HG03565 (cell line): ENCODE measurements around the gene PTTG2.

Experiments used
- ATAC-seq: cut with Tn5 transposase; IDR thresholded peaks from one replicate; pipeline ENCODE4 v1.9.1; 2021; ENCODE audit warnings: mild to moderate bottlenecking, moderate library complexity; ENCODE audit not compliant: unreplicated experiment

Gene PTTG2

GRCh38 chr4:38004887-38005286 is 44.7 kb downstream of the PTTG2 start:
- ATAC-seq, result no peak

DNA sequence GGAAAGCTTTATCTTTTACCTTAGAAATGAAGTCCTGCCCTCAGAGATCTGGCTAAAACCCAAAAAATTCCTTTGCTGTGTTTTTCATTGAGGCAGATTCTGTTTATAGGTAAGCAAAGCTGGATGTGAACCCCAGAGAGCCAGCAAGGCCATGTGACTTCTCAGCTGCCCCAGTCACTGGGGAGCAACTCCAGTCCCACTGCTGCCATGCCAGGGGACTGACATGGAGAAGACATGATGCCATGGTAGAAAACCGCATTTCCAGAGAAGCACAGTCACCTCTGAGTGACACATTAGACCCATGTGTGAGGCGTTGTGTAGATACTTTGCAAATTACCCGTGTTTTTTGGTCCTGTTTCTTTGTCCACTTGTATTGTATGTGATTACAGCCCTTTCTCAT is 45.4 kb downstream of the PTTG2 start:
- no peak for ATAC-seq

DNA sequence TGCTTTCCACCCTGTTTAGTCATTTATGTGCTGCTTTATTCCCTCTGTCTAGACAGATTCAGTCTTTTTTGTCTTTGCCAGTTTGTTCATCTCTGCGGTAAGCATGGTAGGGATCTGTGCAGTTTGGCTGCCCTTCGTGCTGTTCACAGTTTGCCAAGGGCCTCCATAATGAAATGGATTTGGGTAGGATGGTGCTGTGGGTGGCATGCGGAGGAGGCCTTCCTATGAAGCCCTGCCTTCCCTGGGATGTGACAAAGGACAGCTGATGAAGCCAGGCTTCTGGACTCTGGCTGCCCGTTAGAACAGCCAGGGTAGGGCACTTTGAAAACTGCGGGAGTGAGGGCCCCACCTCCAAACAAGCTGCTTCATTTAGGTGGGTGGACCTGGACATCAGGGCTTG is 47.4 kb downstream of the PTTG2 start:
- no peak for ATAC-seq

DNA sequence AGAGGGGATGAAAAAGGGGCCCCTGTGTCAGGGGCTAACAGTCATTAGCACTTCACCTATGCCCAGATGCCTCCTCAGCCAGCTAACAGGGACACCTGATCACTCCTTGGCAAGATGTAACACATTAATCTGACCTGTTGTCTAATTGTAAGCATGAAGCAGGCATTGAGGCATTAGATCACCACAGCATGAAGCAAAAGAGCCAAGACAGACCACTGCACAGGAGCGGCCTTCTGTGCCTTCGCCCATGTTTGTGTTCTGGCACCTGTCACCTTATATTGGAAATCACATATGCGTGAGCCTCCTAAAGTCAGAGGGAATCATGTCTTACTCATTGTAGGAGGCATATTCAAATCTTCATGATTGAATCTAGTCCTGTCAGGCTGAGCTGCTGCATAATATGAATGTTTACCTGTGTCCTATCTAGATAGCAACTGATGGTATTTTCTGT is 48.4 kb downstream of the PTTG2 start:
- ATAC-seq, result no peak

GRCh38 chr4:38009421-38009820 is 49.2 kb downstream of the PTTG2 start:
- ATAC-seq, result no peak

GRCh38 chr4:38009949-38010348 is 49.8 kb downstream of the PTTG2 start:
- ATAC-seq, result no peak
